Measurements from ENCODE around the gene STAT5A. TPM values are rescaled to one million over a fixed set of nuclear protein-coding genes. Genes with fewer than 3 reads are reported as not detected.

The STAT5A gene
- total RNA-seq, 1 experiment from 2014 or later = 0.91 TPM

DNA sequence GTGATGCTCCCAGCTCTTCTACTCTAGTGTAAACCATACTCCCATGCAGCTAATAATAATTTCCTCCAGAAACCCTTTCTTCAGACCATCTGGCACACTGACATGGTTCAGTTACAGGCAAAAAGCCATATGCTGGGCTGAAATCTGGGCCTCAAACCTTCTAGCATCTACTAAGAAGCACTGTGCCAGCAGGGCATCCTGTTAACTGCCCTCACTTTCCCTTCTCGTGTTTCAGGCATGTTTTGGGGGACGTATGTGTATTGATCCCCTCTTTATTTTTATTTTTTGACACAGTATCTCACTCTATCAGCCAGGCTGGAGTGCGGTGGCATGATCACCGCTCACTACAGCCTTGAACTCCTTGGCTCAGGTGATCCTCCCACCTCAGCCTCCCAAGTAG, 33.3 kb downstream of the STAT5A start:
- TF ChIP-seq YY1 (IDR thresholded peaks at IDR 0.05; ENCODE audit: extremely low read depth, insufficient replicate concordance, low read depth, low read length) (no peak), SIN3A (IDR thresholded peaks at IDR 0.05; ENCODE audit: low read depth) (no peak), EZH2 (IDR thresholded peaks at IDR 0.05) (no peak), POLR2A (IDR thresholded peaks at IDR 0.05; ENCODE audit: borderline replicate concordance, extremely low read depth, insufficient read depth, insufficient read length) (no peak), FOSL1 (IDR thresholded peaks at IDR 0.05; ENCODE audit: low read depth) (no peak)
- TF ChIP-seq, protein P1, sequence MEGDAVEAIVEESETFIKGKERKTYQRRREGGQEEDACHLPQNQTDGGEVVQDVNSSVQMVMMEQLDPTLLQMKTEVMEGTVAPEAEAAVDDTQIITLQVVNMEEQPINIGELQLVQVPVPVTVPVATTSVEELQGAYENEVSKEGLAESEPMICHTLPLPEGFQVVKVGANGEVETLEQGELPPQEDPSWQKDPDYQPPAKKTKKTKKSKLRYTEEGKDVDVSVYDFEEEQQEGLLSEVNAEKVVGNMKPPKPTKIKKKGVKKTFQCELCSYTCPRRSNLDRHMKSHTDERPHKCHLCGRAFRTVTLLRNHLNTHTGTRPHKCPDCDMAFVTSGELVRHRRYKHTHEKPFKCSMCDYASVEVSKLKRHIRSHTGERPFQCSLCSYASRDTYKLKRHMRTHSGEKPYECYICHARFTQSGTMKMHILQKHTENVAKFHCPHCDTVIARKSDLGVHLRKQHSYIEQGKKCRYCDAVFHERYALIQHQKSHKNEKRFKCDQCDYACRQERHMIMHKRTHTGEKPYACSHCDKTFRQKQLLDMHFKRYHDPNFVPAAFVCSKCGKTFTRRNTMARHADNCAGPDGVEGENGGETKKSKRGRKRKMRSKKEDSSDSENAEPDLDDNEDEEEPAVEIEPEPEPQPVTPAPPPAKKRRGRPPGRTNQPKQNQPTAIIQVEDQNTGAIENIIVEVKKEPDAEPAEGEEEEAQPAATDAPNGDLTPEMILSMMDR (IDR thresholded peaks at IDR 0.05 in 2 of 3, conservative IDR thresholded peaks at IDR 0.05 in 1 of 3; ENCODE audit: borderline replicate concordance in 1 of 3, insufficient read depth in 1 of 3, low read depth in 2 of 3, low read length in 2 of 3) = no peak
- Histone ChIP-seq H2AFZ (ENCODE audit: low read depth, low read length, poor library complexity, severe bottlenecking) (no peak overlapping the region), H3K4me3 (replicated peaks in 1 of 2; ENCODE audit: low read depth in 1 of 2, low read length in 2 of 2) (no peak overlapping the region), H3K27me3 (ENCODE audit: insufficient read depth, low read length) (no peaks in the 10 kb centered on the region), H3K9ac (ENCODE audit: low read length) (no peak overlapping the region), H3K79me2 (ENCODE audit: insufficient read depth, low read length) (no peaks in the 10 kb centered on the region), H3K4me2 (ENCODE audit: low read length) (no peak overlapping the region), H3K27ac (ENCODE audit: low read depth, low read length) (no peak overlapping the region), H4K20me1 (ENCODE audit: insufficient read depth) (no peaks in the 10 kb centered on the region), H3K36me3 (ENCODE audit: control insufficient read depth in 1 of 2, insufficient read depth in 2 of 2, low read length in 2 of 2) (peaks cover 7 to 12% of the 10 kb centered on the region in 2 experiments; a peak in 3 of 4 replicates), H3K4me1 (ENCODE audit: control insufficient read depth in 1 of 2, insufficient read depth in 2 of 2, low read length in 2 of 2) (peaks cover 18 to 30% of the 10 kb centered on the region in 2 experiments), H3K9me2 (ENCODE audit: insufficient read depth) (no peaks in the 10 kb centered on the region), H3K9me3 (ENCODE audit: control insufficient read depth in 1 of 2, insufficient read depth in 1 of 2, low read depth in 1 of 2, low read length in 2 of 2) (no peaks in the 10 kb centered on the region)
- no TSS peak for BruUV-seq (replicated peaks)
- ATAC-seq = no peak
- ChIA-PET RAD21 (ENCODE audit: low non-redundant PET in 1 of 2, low total read pairs in 2 of 2, uncharacterized antibody in 2 of 2, unreplicated experiment in 2 of 2) (no interaction called here), POLR2A (no interaction called here), CTCF (interaction anchor here (0.7 to 5.9 kb wide), 5 partner anchors 14 to 206 kb away, joined by 3 to 33 read pairs (median 5); no protein-coding TSS in a partner anchor)
- no peak for DNase-seq (ENCODE audit: low read depth, low spot score)
- intact Hi-C loops (cut with micrococcal nuclease) = no loop called here
